ENCODE measurements around the gene KEAP1. TPM values are rescaled to one million over a fixed set of nuclear protein-coding genes. Genes with fewer than 3 reads are reported as not detected.
"Not testable (repeated sequence)": the region's sequence is repeated elsewhere in the genome, so short reads cannot be mapped to it uniquely, and the experiment has no call there.

The KEAP1 gene
- total RNA-seq, 1 donor from 2014 or later: 63.9 TPM

DNA sequence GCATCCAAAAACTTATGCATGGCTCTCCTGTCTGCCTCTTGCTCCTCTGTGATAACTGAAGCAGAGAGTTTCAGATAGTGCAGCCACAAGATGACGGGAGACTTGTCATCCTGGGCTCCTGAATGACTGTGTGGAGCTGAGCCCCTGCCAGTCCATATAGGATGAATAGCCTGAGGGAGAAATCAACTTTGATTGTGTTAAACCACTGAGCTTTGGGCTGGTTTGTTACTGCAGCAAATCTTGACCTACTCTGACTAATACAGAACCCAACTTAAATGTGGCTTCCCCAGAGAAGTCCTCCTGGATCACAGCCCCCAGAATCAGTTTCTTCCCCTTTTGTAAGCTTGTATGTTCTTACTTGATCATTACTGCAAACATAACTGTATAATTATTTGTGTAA is 29.3 kb upstream of the KEAP1 start:
- DNase-seq (ENCODE audit: low spot score) (no peak), ATAC-seq (no peak)
- intact Hi-C loops (cut with DNase I): no loop called here

DNA sequence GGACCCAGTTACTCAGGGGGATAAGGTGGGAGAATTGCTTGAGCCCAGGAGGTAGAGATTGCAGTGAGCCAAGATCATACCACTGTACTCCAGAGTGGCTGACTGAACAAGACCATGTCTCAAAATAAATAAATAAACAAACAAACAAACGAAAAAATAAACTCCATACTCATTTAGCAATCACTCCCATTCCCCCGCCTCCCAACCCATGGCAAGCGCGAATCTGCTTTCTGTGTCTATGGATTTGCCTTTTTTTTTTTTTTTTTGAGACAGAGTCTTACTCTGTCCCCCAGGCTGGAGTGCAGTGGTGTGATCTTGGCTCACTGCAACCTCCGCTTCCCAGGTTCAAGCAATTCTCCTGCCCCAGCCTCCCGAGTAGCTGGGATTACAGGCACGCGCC is 23.7 kb upstream of the KEAP1 start:
- ATAC-seq; DNase-seq (ENCODE audit: low spot score); intact Hi-C loops (cut with DNase I): not testable (repeated sequence)

DNA sequence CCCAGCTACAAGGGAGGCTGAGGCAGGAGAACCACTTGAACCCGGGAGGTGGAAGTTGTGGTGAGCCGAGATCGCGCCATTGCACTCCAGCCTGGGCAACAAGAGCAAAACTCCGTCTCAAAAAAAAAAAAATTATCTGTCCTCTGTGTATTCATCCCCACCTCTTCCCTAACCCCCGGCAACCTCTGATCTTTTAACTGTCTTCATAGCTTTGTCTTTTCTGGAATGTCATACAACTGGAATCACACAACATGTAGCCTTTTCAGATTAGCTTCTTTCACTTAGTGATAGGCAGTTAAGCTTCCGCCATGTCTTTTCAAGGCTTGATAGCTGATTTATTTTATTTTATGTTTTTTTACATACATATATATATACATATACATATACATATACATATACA is 22.5 kb upstream of the KEAP1 start:
- DNase-seq (ENCODE audit: low spot score): no peak
- ATAC-seq: no peak
- intact Hi-C loops (cut with DNase I): no loop called here

GRCh38 chr19:10523135-10523636 is 20.0 kb upstream of the KEAP1 start:
- no peak for ATAC-seq
- intact Hi-C loops (cut with DNase I): no loop called here

GRCh38 chr19:10521461-10522171 is 18.5 kb upstream of the KEAP1 start:
- ATAC-seq (no peak), DNase-seq (ENCODE audit: low spot score) (no peak)
- intact Hi-C loops (cut with DNase I): no loop called here

More at GRCh38 chr19:10523135-10523636, 20.0 kb upstream of the KEAP1 start:
- DNase-seq (ENCODE audit: low spot score): no peak

GRCh38 chr19:10520652-10521318 is 17.6 kb upstream of the KEAP1 start:
- intact Hi-C loops (cut with DNase I): no loop called here
- no peak for DNase-seq (ENCODE audit: low spot score)
- ATAC-seq: no peak

DNA sequence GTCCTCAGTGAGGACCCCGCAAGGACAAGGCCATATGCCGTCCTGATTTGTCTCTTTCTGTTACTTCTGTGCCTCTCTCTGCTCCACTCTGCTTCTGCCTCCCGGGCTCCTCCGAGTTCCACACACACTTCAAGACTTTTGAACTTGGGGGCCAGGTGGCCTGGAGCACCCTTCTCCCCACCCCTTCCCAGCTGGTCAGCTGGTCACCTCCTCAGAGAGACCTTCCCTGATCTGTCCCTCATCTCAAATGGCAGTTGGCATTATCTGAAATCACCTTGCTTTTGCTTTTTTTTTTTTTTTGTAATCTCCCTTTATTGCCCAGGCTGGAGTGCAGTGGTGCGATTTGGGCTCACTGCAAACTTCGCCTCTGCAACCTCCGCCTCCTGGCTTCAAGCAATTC is 16.3 kb upstream of the KEAP1 start:
- intact Hi-C loops (cut with DNase I): no loop called here
- ATAC-seq: no peak
- DNase-seq (ENCODE audit: low spot score): no peak

DNA sequence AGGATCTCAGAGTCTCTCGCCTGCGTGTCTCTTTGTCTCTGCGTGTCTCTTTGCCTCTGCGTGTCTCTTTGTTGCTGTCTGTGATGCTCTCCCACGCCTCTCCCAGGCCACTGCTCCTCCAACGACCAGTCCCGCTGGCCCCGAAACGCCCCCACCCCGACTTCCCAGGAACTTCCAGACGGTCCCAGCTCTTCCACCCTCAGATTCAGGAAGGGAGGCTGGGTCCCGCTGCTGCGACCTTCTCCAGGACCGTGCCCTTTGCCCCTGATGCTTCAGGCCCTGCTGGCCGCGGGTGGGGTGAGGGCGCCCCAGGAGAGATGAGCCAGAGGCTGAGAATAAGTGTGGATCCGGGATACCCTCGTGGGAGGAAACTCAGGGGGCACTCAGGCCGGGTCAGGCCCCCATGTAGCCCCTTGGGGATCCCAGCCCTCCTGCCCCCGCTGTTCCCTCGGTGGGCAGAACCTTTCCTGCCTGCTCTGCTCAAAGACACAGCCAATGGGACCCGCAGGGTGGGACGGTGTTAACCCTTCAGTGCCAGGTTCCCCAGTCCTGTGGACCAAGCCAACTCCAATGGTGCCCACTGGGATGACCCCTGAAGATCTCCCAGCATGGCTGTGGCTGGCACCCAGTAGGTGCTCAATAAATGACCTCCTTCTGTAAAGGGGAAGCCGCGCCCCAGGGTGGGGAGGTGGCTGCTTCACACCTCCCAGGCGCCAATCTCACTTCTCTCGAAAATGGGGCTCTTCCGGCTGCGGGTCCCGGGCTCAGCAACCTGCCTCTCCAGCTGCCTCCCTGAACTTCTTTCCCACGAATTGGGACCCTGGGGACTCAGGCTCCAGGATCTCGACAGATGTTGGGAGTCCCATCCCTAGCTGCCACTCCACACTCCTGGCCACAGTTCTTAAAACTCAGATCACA is 15.5 kb upstream of the KEAP1 start:
- no peak for DNase-seq (ENCODE audit: low spot score)
- peak; percentile 29 for ATAC-seq
- intact Hi-C loops (cut with DNase I): no loop called here

DNA sequence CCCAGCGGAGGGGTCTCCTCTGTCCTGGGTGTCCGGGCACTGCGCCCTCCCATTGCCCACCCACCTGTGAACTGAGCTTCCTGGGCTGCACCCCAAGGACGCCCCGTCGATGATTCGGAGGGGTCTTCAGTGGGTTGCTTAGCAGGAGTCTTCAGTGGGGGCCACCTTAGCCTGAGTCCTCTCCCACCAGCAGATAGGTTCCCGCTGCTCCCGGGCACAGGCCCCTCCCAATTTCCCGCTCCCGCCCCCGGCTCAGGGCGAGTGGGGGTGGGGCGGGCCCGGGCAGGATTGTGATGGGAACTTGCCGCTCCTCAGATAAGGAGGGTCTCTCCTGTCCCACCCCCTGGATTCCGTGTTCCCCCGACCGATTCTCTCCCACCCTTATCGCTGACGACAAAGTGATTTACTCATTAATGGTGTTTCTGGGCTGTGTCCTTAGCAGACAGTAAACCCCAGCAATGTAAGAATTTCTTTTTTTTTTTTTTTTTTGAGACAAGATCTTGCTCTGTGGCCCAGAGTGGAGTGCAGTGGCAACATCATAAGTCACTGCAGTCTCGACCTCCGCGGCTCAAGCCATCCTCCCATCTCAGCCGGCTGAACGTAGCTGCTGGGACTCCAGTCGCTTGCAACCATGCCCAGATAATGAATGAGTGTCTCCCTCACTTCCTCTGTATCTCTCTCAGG is 14.7 kb upstream of the KEAP1 start:
- no peak for DNase-seq (ENCODE audit: low spot score)
- intact Hi-C loops (cut with DNase I): no loop called here

GRCh38 chr19:10517361-10517759 is 14.2 kb upstream of the KEAP1 start, which contains the start of gene S1PR5:
S1PR5 (minus strand) TSS chr19:10517447; CDS start chr19:10515011, 2,436 bp downstream.
- DNase-seq (ENCODE audit: low spot score) (no peak), ATAC-seq (peak; percentile 30)
- intact Hi-C loops (cut with DNase I): no loop called here

More for the DNA sequence above, 14.7 kb upstream of the KEAP1 start:
- peak; percentile 63 for ATAC-seq

DNA sequence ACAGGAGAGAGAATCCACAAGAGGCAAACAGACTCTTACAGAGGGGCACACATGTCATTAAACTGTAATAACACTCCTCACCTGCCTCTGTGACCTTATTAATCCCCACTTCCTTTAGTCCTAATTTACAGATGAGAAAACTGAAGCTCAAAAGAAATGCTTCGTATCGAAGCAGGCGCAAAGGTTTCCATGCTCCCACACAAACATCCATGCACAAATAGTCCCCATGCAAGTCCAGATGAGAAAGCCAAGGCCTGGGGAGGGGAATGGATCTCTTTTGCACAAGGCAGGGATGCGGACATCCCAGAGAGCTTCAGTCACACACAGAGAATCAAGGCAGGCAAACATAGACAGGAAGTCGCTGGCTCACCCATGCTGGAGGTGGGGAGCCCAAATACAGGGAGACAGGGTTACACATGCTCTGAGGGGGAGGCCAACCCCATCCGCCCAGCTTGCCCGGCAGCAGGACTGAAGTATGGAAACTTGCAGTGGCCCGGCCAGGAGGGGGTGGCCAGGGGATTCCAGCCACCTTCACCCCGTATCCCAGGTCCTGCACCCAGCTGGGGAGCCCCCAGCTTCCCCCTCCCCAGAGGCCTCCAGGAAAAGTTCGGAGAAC is 13.6 kb upstream of the KEAP1 start:
- no peak for DNase-seq (ENCODE audit: low spot score)
- intact Hi-C loops (cut with DNase I): no loop called here
- ATAC-seq: no peak

DNA sequence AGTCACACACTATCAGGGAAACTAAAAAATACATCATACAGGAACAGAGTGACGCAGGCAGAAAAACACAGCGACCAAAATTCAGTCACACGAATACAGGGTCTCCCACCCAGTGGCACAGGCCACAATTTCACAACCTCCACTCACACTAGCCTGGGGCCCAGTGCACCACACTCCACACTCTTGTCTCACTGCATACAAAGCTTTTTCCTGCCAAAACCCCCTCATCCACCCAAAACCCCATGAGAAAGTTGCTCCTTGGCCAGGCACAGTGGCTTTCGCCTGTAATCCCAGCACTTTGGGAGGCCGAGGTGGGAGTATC is 12.9 kb upstream of the KEAP1 start:
- DNase-seq (ENCODE audit: low spot score) (no peak), ATAC-seq (no peak)
- intact Hi-C loops (cut with DNase I): no loop called here

DNA sequence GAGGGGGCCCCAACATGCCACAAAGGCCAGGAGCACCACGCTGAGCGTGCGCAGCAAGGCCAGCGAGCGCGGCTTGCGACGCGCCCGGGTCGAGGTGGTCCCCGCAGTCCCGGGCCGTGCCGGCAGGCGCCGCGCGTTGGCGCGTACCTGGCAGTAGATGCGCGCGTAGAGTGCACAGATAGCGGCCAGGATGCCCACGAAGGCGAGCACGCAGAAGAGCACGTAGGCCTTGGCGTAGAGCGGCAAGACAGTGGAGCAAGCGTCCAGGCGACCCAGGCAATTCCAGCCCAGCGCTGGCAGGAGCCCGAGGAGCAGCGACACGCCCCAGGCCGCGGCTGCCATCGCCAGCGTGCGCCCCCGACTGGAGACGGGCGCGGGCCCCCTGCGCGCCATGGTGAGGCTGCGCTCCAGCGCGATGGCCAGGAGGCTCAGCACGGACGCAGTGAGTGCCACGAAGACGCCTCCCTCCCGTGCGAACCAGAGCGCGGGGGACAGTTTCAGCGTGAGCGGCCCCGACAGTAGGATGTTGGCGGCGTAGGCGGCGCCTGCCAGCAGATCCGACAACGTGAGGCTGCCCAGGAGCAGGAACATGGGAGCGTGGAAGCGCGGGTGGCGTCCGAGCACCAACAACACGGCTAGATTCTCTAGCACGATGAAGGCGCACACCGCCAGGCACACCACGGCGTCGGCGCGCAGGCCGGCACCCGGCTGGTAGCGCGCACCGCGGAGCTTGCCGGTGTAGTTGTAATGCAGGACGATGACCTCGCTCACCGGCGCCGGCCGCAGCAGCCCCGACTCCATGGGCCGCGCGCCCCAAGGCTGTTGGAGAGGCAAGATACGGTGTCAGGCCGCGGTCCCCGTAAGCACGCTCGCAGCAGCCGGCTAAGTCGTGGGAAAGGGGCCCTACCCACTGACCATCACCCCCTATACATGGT is 11.3 kb upstream of the KEAP1 start:
- DNase-seq (ENCODE audit: low spot score) (no peak), ATAC-seq (no peak)
- intact Hi-C loops (cut with DNase I): no loop called here

- no peak for ATAC-seq
- intact Hi-C loops (cut with DNase I): no loop called here
Observed at GRCh38 chr19:10513223-10513622, 10.1 kb upstream of the KEAP1 start.

GRCh38 chr19:10510301-10510802 is 7.2 kb upstream of the KEAP1 start:
- intact Hi-C loops (cut with DNase I): no loop called here
- ATAC-seq (no peak), DNase-seq (ENCODE audit: low spot score) (no peak)

More at GRCh38 chr19:10513223-10513622, 10.1 kb upstream of the KEAP1 start:
- DNase-seq (ENCODE audit: low spot score): no peak

GRCh38 chr19:10508707-10509106 is 5.6 kb upstream of the KEAP1 start:
- DNase-seq (ENCODE audit: low spot score): no peak
- ATAC-seq: no peak
- intact Hi-C loops (cut with DNase I): no loop called here

GRCh38 chr19:10508036-10508435 is 4.9 kb upstream of the KEAP1 start:
- intact Hi-C loops (cut with DNase I): no loop called here
- ATAC-seq: no peak
- no peak for DNase-seq (ENCODE audit: low spot score)

Data from sciatic nerve (tissue), 2 donors.